Left lung (tissue), 10 donors: ENCODE measurements around the gene NACC1. TPM values are rescaled to one million over a fixed set of nuclear protein-coding genes. Genes with fewer than 3 reads are reported as not detected.
"Not testable (repeated sequence)": the region's sequence is repeated elsewhere in the genome, so short reads cannot be mapped to it uniquely, and the experiment has no call there.

Source experiments
- ATAC-seq: fragments of 200-7000 bp; cut with Tn5 transposase; one replicate; pipeline ENCODE4 v1.9.1; 2020; ENCODE audit warnings: moderate library complexity
- DNase-seq, 4 donors: peaks; one replicate each; pipeline ENCODE4 v3.0.0-alpha.2; 2013 to 2020
- H3K27ac ChIP-seq, 2 donors: fragments of 200-600 bp; sonication (generic) in 1 of 2; one replicate each; pipeline versions ENCODE4 v1.5.0 to v1.8.0; 2020 to 2021
- H3K27me3 ChIP-seq, 2 donors: fragments of 200-600 bp; sonication (generic) in 1 of 2; one replicate each; pipeline versions ENCODE4 v1.5.0 to v1.8.0; 2020 to 2021
- H3K36me3 ChIP-seq, 2 donors: fragments of 200-600 bp; sonication (generic) in 1 of 2; one replicate each; pipeline versions ENCODE4 v1.5.0 to v1.8.0; 2020 to 2021
- H3K4me1 ChIP-seq, 2 donors: fragments of 200-600 bp; one replicate each; pipeline ENCODE4 v1.8.0; 2021
- H3K4me3 ChIP-seq, 2 donors: fragments of 200-600 bp; sonication (generic) in 1 of 2; one replicate each; pipeline versions ENCODE4 v1.5.0 to v1.8.0; 2020 to 2021; ENCODE audit warnings: mild to moderate bottlenecking in 1 of 2
- H3K9me3 ChIP-seq, 2 donors: fragments of 200-600 bp; sonication (generic) in 1 of 2; one replicate each; pipeline versions ENCODE4 v1.5.0 to v1.8.0; 2020 to 2021
- intact Hi-C, 2 donors: fragments of 100-400 bp; cut with DNase I; formaldehyde crosslinking; loops; one replicate each; pipeline versions ENCODE4 v1.11.2 to v1.14.2; 2022
- polyA plus RNA-seq, 6 donors: library from polyadenylated mRNA; unstranded; fragments of 120-200 nt; gene quantifications; one replicate each; pipeline ENCODE4 v1.2.1, GENCODE V29; 2013; ENCODE audit not compliant: insufficient read length in 6 of 6
- total RNA-seq, 2 donors: library from RNA; stranded (reverse); fragmentation: NEBNext Ultra II Directional; extraction: Animal tissue kit (Norgen Biotek cat#: 25700); gene quantifications; one replicate each; pipeline ENCODE4 v1.2.1, GENCODE V29; 2021
- TF ChIP-seq, protein P1 (sequence below), 2 donors: fragments of 200-600 bp; sonication (generic) in 1 of 2; IDR thresholded peaks; one replicate each; pipeline versions ENCODE4 v1.5.0 to v1.8.0; 2021; ENCODE audit warnings: antibody characterized with exemption in 2 of 2
- donor health status: DM: no; HTN: yes; CAD: no.
- donor health status: DM: no; HTN: no; CAD: no.

The NACC1 gene
- total and polyA plus RNA-seq, 8 donors, result 14.9 to 92.5 (median 21.1) TPM

- H3K9me3 ChIP-seq, ATAC-seq, H3K27ac ChIP-seq, H3K4me3 ChIP-seq, H3K27me3 ChIP-seq, H3K36me3 ChIP-seq, DNase-seq, intact Hi-C loops, H3K4me1 ChIP-seq: not testable (repeated sequence)
Observed at GRCh38 chr19:13186688-13187087, 68.6 kb downstream of the NACC1 start.

DNA sequence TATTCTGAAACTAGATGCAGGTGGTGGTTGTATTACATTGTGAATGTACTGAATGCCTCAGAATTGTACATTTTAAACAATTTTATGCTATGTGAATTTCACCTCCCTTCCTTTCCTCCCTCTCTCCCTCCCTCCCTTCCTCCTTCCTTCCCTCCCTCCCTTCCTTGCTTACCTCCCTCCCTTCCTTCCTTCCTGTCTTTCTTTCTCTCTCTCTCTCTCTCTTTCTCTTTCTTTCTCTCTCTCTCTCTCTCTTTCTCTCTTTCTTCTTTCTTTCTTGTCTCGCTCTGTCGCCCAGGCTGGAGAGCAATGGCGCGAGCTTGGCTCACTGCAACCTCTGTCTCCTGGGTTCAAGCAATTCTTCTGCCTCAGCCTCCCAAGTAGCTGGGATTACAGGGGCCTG is 69.4 kb downstream of the NACC1 start:
- no peaks in the 10 kb centered on the region for H3K9me3 ChIP-seq
- H3K36me3 ChIP-seq, result no peaks in the 10 kb centered on the region
- TF ChIP-seq, protein P1, sequence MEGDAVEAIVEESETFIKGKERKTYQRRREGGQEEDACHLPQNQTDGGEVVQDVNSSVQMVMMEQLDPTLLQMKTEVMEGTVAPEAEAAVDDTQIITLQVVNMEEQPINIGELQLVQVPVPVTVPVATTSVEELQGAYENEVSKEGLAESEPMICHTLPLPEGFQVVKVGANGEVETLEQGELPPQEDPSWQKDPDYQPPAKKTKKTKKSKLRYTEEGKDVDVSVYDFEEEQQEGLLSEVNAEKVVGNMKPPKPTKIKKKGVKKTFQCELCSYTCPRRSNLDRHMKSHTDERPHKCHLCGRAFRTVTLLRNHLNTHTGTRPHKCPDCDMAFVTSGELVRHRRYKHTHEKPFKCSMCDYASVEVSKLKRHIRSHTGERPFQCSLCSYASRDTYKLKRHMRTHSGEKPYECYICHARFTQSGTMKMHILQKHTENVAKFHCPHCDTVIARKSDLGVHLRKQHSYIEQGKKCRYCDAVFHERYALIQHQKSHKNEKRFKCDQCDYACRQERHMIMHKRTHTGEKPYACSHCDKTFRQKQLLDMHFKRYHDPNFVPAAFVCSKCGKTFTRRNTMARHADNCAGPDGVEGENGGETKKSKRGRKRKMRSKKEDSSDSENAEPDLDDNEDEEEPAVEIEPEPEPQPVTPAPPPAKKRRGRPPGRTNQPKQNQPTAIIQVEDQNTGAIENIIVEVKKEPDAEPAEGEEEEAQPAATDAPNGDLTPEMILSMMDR (IDR thresholded peaks at IDR 0.05), result no peak
- no peak overlapping the region for H3K27ac ChIP-seq
- H3K4me1 ChIP-seq, result peaks cover 0 to under 1% of the 10 kb centered on the region in 2 donors
- ATAC-seq (no peak), DNase-seq (no peak)
- H3K4me3 ChIP-seq, result no peak overlapping the region
- intact Hi-C loops, result no loop called here
- no peaks in the 10 kb centered on the region for H3K27me3 ChIP-seq

GRCh38 chr19:13189600-13189999 is 71.5 kb downstream of the NACC1 start:
- H3K9me3 ChIP-seq, result no peaks in the 10 kb centered on the region
- DNase-seq (no peak), ATAC-seq (no peak)
- H3K4me3 ChIP-seq, result no peak overlapping the region
- H3K27me3 ChIP-seq, result no peaks in the 10 kb centered on the region
- TF ChIP-seq, protein P1 (IDR thresholded peaks at IDR 0.05), result no peak
- intact Hi-C loops, result no loop called here
- no peak overlapping the region for H3K27ac ChIP-seq
- H3K4me1 ChIP-seq, result peaks cover 0 to 11% of the 10 kb centered on the region in 2 donors
- no peaks in the 10 kb centered on the region for H3K36me3 ChIP-seq

Other genes with a start within 250 kb of the NACC1 start
- 10 to 100 TPM; 64.8 to 72.8 TPM for gene DNASE2, start 236.8 kb upstream of the NACC1 start, total RNA-seq
- gene DNASE2, start 236.8 kb upstream of the NACC1 start, polyA plus RNA-seq, result 10 to 100 TPM; 18.7 to 22.2 (median 20.6) TPM
- gene KLF1, start 231.1 kb upstream of the NACC1 start, total RNA-seq, result under 1 TPM in 1 of 2 donors, not detected in 1; 0.50 TPM
- gene KLF1, start 231.1 kb upstream of the NACC1 start, polyA plus RNA-seq, result 1 to 10 TPM in 1 of 6 donors, under 1 TPM in 5; 0.35 to 1.2 (median 0.67) TPM
- 10 to 100 TPM; 23.6 to 26.7 TPM for gene GCDH, start 227.1 kb upstream of the NACC1 start, total RNA-seq
- gene GCDH, start 227.1 kb upstream of the NACC1 start, polyA plus RNA-seq, result 10 to 100 TPM; 25.6 to 29.2 (median 27.3) TPM
- under 1 TPM in 1 of 2 donors, not detected in 1; 0.41 TPM for gene SYCE2, start 199.0 kb upstream of the NACC1 start, total RNA-seq
- gene SYCE2, start 199.0 kb upstream of the NACC1 start, polyA plus RNA-seq, result 1 to 10 TPM; 2.3 to 4.1 (median 3.5) TPM
- 10 to 100 TPM; 40.9 to 59.4 TPM for gene FARSA, start 184.6 kb upstream of the NACC1 start, total RNA-seq
- 10 to 100 TPM; 35.3 to 46.2 (median 41.8) TPM for gene FARSA, start 184.6 kb upstream of the NACC1 start, polyA plus RNA-seq
- 1,000 to 10,000 TPM; 1,387 to 1,778 TPM for gene CALR, start 179.7 kb upstream of the NACC1 start, total RNA-seq
- gene CALR, start 179.7 kb upstream of the NACC1 start, polyA plus RNA-seq, result 100 to 1,000 TPM; 654 to 817 (median 801) TPM
- gene RAD23A, start 172.4 kb upstream of the NACC1 start, total RNA-seq, result 100 to 1,000 TPM in 1 of 2 donors, 10 to 100 TPM in 1; 74.8 to 118 TPM
- 10 to 100 TPM; 65.3 to 89.7 (median 75.5) TPM for gene RAD23A, start 172.4 kb upstream of the NACC1 start, polyA plus RNA-seq
- 10 to 100 TPM; 14.7 to 20.5 TPM for gene GADD45GIP1, start 161.0 kb upstream of the NACC1 start, total RNA-seq
- 10 to 100 TPM; 22.6 to 35.2 (median 28.4) TPM for gene GADD45GIP1, start 161.0 kb upstream of the NACC1 start, polyA plus RNA-seq
- under 1 TPM in 1 of 2 donors, not detected in 1; 0.13 TPM for gene DAND5, start 148.7 kb upstream of the NACC1 start, total RNA-seq
- under 1 TPM; 0.15 to 0.54 (median 0.32) TPM for gene DAND5, start 148.7 kb upstream of the NACC1 start, polyA plus RNA-seq
- gene NFIX, start 122.8 kb upstream of the NACC1 start, total RNA-seq, result 100 to 1,000 TPM; 166 to 237 TPM
- 100 to 1,000 TPM in 4 of 6 donors, 10 to 100 TPM in 2; 92.6 to 139 (median 111) TPM for gene NFIX, start 122.8 kb upstream of the NACC1 start, polyA plus RNA-seq
- gene LYL1, start 15.4 kb upstream of the NACC1 start, total RNA-seq, result 10 to 100 TPM; 15.4 to 32.9 TPM
- 10 to 100 TPM in 2 of 6 donors, 1 to 10 TPM in 4; 5.3 to 10.9 (median 8.8) TPM for gene LYL1, start 15.4 kb upstream of the NACC1 start, polyA plus RNA-seq
- 10 to 100 TPM; 24.2 to 46.2 TPM for gene TRMT1, start 1.5 kb upstream of the NACC1 start, total RNA-seq
- 10 to 100 TPM; 28.0 to 37.6 (median 33.9) TPM for gene TRMT1, start 1.5 kb upstream of the NACC1 start, polyA plus RNA-seq
- 10 to 100 TPM; 64.0 to 94.8 TPM for gene STX10, start 32.1 kb downstream of the NACC1 start, total RNA-seq
- gene STX10, start 32.1 kb downstream of the NACC1 start, polyA plus RNA-seq, result 10 to 100 TPM; 63.6 to 77.1 (median 72.5) TPM
- gene IER2, start 32.1 kb downstream of the NACC1 start, total RNA-seq, result 10 to 100 TPM; 70.1 to 99.4 TPM
- gene IER2, start 32.1 kb downstream of the NACC1 start, polyA plus RNA-seq, result 100 to 1,000 TPM in 4 of 6 donors, 10 to 100 TPM in 2; 44.6 to 408 (median 142) TPM